Heart left ventricle (tissue), 13 donors: ENCODE results near the gene SIL1.

Experiments used
- POLR2A ChIP-seq, 2 donors: fragments of 450-650 bp; IDR thresholded peaks; one replicate each; pipeline ENCODE4 v1.6.1; 2017; ENCODE audit warnings: antibody characterized with exemption in 2 of 2, mild to moderate bottlenecking in 2 of 2, moderate library complexity in 2 of 2
- TF ChIP-seq, protein P1 (sequence below), 12 donors: fragments of 200-600 bp; sonication (generic) in 4 of 12; IDR thresholded peaks; one replicate each; pipeline versions ENCODE4 v1.5.0 to v1.8.0; 2018 to 2022; ENCODE audit warnings: antibody characterized with exemption in 12 of 12, mild to moderate bottlenecking in 5 of 12
- donor health status: ischemic (EF 13 %, LVEDD 7.1; RV severe dilation, severe dysfunction).
- donor health status: DM: no; HTN: yes; CAD: no.
- donor health status: DM: no; HTN: no; CAD: no.
- donor health status: ischemic (EF 25% LVEDD 6.9; RV normal size, moderate dysfunction).
- donor health status: ischemic (EF 25% LVEDD 5.7; RV mildly dilated, moderate dysfunction).
- donor health status: ischemic (EF 35%, LVEDD 5.7; RV mildly dilated, moderate dysfunction).
- donor health status: nonischemic (EF 11% LVEDD 7.7; RV severe dilation, severe dysfunction).
- donor health status: DM: yes; HTN: yes; CAD: no.
- donor health status: PGD.
- donor health status: ischemic (EF 29% LVEDD 5.4; RV normal size, mild dysfunction).
- donor health status: nonischemic (EF 23%, LVEDD 6.1; RV moderate dilation, normal function).

DNA sequence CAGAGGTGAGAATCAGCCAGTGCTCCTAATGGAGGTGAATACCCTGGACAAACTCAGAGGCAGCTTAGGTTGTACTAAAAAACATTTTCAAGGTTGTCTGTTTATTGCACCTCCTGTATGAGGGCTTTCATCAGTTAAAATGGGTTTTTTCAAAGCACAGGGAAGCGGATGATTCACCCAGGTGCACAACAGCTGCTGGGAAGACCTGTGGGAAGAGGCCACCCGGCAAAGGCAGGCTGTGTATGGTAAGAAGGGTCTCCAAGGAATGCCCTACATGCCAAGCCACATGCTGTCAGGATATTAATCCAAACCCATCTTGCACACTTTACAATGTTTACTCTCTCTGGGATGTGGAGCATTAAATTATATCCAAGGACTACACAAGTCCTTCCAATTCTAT lies 14.7 kb downstream of the SIL1 start:
- TF ChIP-seq, protein P1, sequence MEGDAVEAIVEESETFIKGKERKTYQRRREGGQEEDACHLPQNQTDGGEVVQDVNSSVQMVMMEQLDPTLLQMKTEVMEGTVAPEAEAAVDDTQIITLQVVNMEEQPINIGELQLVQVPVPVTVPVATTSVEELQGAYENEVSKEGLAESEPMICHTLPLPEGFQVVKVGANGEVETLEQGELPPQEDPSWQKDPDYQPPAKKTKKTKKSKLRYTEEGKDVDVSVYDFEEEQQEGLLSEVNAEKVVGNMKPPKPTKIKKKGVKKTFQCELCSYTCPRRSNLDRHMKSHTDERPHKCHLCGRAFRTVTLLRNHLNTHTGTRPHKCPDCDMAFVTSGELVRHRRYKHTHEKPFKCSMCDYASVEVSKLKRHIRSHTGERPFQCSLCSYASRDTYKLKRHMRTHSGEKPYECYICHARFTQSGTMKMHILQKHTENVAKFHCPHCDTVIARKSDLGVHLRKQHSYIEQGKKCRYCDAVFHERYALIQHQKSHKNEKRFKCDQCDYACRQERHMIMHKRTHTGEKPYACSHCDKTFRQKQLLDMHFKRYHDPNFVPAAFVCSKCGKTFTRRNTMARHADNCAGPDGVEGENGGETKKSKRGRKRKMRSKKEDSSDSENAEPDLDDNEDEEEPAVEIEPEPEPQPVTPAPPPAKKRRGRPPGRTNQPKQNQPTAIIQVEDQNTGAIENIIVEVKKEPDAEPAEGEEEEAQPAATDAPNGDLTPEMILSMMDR (IDR thresholded peaks at IDR 0.05): no peak
- TF ChIP-seq POLR2A (IDR thresholded peaks at IDR 0.05): no peak
